Trophoblast cell (in vitro differentiated cells and primary cell): ENCODE measurements around the gene ZNF831.

ENCODE experiments used
- DNase-seq, 2 donors: peaks; one replicate each; pipeline ENCODE4 v3.0.0-alpha.2; 2016
- H2AFZ ChIP-seq: 2 replicates; pipeline ENCODE4 v1.6.1; 2013; ENCODE audit warnings: low read length, moderate library complexity, mild to moderate bottlenecking; ENCODE audit not compliant: insufficient read depth, poor library complexity
- H2AK5ac ChIP-seq: 2 replicates; pipeline ENCODE4 v1.6.1; 2013; ENCODE audit warnings: mild to moderate bottlenecking, low read length
- H2BK120ac ChIP-seq: 2 replicates; pipeline ENCODE4 v1.6.1; 2013; ENCODE audit warnings: low read length, mild to moderate bottlenecking, moderate library complexity; ENCODE audit not compliant: insufficient read depth, poor library complexity
- H2BK12ac ChIP-seq: 2 replicates; pipeline ENCODE4 v1.6.1; 2013; ENCODE audit warnings: mild to moderate bottlenecking, low read length, moderate library complexity
- H2BK5ac ChIP-seq: 2 replicates; pipeline ENCODE4 v1.6.1; 2013; ENCODE audit warnings: low read length, low read depth, moderate library complexity, mild to moderate bottlenecking; ENCODE audit not compliant: poor library complexity
- H3K14ac ChIP-seq: 2 replicates; pipeline ENCODE4 v1.6.1; 2013; ENCODE audit warnings: mild to moderate bottlenecking, low read length
- H3K18ac ChIP-seq: 2 replicates; pipeline ENCODE4 v1.6.1; 2013; ENCODE audit warnings: mild to moderate bottlenecking, low read length
- H3K23ac ChIP-seq: 2 replicates; pipeline ENCODE4 v1.6.1; 2013; ENCODE audit warnings: low read length
- H3K27ac ChIP-seq: 2 replicates; pipeline ENCODE4 v1.5.1; 2013; ENCODE audit warnings: low read depth, mild to moderate bottlenecking, inconsistent platforms, low read length, moderate library complexity
- H3K27me3 ChIP-seq: 2 replicates; pipeline ENCODE4 v1.6.1; 2013; ENCODE audit warnings: inconsistent platforms, mild to moderate bottlenecking, low read length, moderate library complexity; ENCODE audit not compliant: insufficient read depth
- H3K36me3 ChIP-seq, 2 experiments: 1 replicate in 1 of 2; 2 replicates in 1 of 2; pipeline ENCODE4 v1.6.1; 2013; ENCODE audit warnings: low read length in 2 of 2, mild to moderate bottlenecking in 2 of 2, moderate library complexity in 1 of 2; ENCODE audit not compliant: insufficient read depth in 2 of 2, control insufficient read depth in 1 of 2
- H3K4ac ChIP-seq: 2 replicates; pipeline ENCODE4 v1.6.1; 2013; ENCODE audit warnings: low read depth, mild to moderate bottlenecking, low read length, moderate library complexity
- H3K4me1 ChIP-seq, 2 experiments: 1 replicate in 1 of 2; 2 replicates in 1 of 2; pipeline ENCODE4 v1.6.1; 2013; ENCODE audit warnings: low read length in 2 of 2, mild to moderate bottlenecking in 2 of 2, moderate library complexity in 1 of 2; ENCODE audit not compliant: insufficient read depth in 2 of 2, control insufficient read depth in 1 of 2
- H3K4me2 ChIP-seq: 2 replicates; pipeline ENCODE4 v1.6.1; 2013; ENCODE audit warnings: inconsistent platforms, mild to moderate bottlenecking, low read length, moderate library complexity
- H3K4me3 ChIP-seq: 2 replicates; pipeline ENCODE4 v1.5.1; 2013; ENCODE audit warnings: mild to moderate bottlenecking, low read depth, low read length, inconsistent platforms
- H3K79me1 ChIP-seq: one replicate; pipeline ENCODE4 v1.6.1; 2013; ENCODE audit warnings: low read length
- H3K79me2 ChIP-seq: 2 replicates; pipeline ENCODE4 v1.6.1; 2013; ENCODE audit warnings: low read length, mild to moderate bottlenecking; ENCODE audit not compliant: control insufficient read depth, insufficient read depth, poor library complexity
- H3K9ac ChIP-seq: 2 replicates; pipeline ENCODE4 v1.6.1; 2013; ENCODE audit warnings: mild to moderate bottlenecking, low read length
- H3K9me3 ChIP-seq: 2 replicates; pipeline ENCODE4 v1.6.1; 2013; ENCODE audit warnings: low read depth, mild to moderate bottlenecking, control low read depth, inconsistent platforms, low read length; ENCODE audit not compliant: insufficient read depth
- H4K12ac ChIP-seq: 2 replicates; pipeline ENCODE4 v1.6.1; 2013; ENCODE audit warnings: low read depth, mild to moderate bottlenecking, low read length, moderate library complexity
- H4K8ac ChIP-seq: 2 replicates; pipeline ENCODE4 v1.6.1; 2013; ENCODE audit warnings: low read depth, mild to moderate bottlenecking, low read length, moderate library complexity
- H4K91ac ChIP-seq: one replicate; pipeline ENCODE4 v1.6.1; 2013; ENCODE audit warnings: low read depth, mild to moderate bottlenecking, low read length, moderate library complexity
- WGBS: extraction: QIAGEN DNeasy Blood & Tissue Kit; methylation state at CpG from one replicate; pipeline ENCODE4 v1.1.7; 2013; ENCODE audit warnings: missing lambda C conversion rate; ENCODE audit not compliant: insufficient read length, insufficient coverage; ENCODE audit errors: extremely low coverage; 5-methylcytosine and 5-hydroxymethylcytosine counted together

Gene ZNF831

DNA sequence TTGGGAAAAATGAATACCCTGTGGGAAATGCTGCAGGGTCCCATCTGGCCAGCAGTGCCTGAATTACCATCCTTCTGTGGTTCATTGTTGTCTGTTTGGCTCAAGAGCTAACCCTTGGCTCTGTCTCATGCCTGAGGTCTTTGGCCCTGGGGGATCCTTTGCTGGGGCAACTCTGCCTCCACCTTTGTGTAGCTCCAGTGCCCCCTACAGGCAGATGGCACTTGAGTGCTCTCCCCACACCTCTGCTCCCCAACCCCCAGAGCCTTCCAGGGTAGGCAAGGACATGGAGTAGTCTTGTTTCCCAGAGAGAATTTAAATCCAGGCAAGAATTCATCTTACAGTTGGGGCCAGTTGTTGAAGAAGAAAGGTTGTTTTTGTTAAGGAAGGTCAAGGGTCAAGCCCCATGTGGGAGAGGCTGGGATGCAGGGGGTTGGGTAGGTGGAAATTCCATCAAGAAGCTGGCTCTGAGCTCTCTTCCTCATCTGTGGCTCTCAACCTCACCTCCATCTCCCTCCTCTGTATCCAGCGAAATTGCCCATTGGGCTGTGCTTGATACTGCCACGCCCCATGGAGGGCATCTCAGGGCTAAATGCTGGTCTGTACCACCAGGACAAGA is 44.2 kb downstream of the ZNF831 start:
- no peaks in the 10 kb centered on the region for H3K36me3 ChIP-seq
- H3K4ac ChIP-seq: no peak overlapping the region
- no peak overlapping the region for H4K12ac ChIP-seq
- no peaks in the 10 kb centered on the region for H3K27me3 ChIP-seq
- WGBS: no CpG with 5 or more reads among the region's 2 CpGs
- no peak overlapping the region for H4K8ac ChIP-seq
- no peak overlapping the region for H2AFZ ChIP-seq
- no peak overlapping the region for H2BK12ac ChIP-seq
- no peak overlapping the region for H3K18ac ChIP-seq
- no peak overlapping the region for H3K27ac ChIP-seq
- no peaks in the 10 kb centered on the region for H3K79me1 ChIP-seq
- H4K91ac ChIP-seq: no peak overlapping the region
- no peak overlapping the region for H3K23ac ChIP-seq
- H2BK120ac ChIP-seq: no peak overlapping the region
- no peak overlapping the region for H3K14ac ChIP-seq
- no peak overlapping the region for H3K4me3 ChIP-seq
- H3K79me2 ChIP-seq: no peaks in the 10 kb centered on the region
- peak; percentile 26 to 73 for DNase-seq
- no peak overlapping the region for H3K4me2 ChIP-seq
- H3K4me1 ChIP-seq: no peaks in the 10 kb centered on the region
- H3K9ac ChIP-seq: no peak overlapping the region
- H2BK5ac ChIP-seq: no peak overlapping the region
- H3K9me3 ChIP-seq: peaks cover 2% of the 10 kb centered on the region
- H2AK5ac ChIP-seq: no peak overlapping the region

- no peak overlapping the region for H3K4me3 ChIP-seq
- no peak overlapping the region for H3K27ac ChIP-seq
- DNase-seq: no peak
- no peak overlapping the region for H2BK120ac ChIP-seq
- no peak overlapping the region for H4K91ac ChIP-seq
- no peak overlapping the region for H2AK5ac ChIP-seq
- no peak overlapping the region for H4K12ac ChIP-seq
- no peaks in the 10 kb centered on the region for H3K79me1 ChIP-seq
- no peak overlapping the region for H2BK12ac ChIP-seq
- H3K36me3 ChIP-seq: no peaks in the 10 kb centered on the region
- no CpG with 5 or more reads among the region's 11 CpGs for WGBS
- no peaks in the 10 kb centered on the region for H3K79me2 ChIP-seq
- H3K9me3 ChIP-seq: peaks cover 2% of the 10 kb centered on the region
- H3K4ac ChIP-seq: no peak overlapping the region
- H3K4me1 ChIP-seq: no peaks in the 10 kb centered on the region
- H4K8ac ChIP-seq: no peak overlapping the region
- H3K23ac ChIP-seq: no peak overlapping the region
- no peak overlapping the region for H3K14ac ChIP-seq
- H3K27me3 ChIP-seq: no peaks in the 10 kb centered on the region
- H3K9ac ChIP-seq: no peak overlapping the region
- H3K18ac ChIP-seq: no peak overlapping the region
- H3K4me2 ChIP-seq: no peak overlapping the region
- H2AFZ ChIP-seq: no peak overlapping the region
- H2BK5ac ChIP-seq: no peak overlapping the region
These were observed 46.6 kb downstream of the ZNF831 start for GRCh38 chr20:59210186-59210585.

DNA sequence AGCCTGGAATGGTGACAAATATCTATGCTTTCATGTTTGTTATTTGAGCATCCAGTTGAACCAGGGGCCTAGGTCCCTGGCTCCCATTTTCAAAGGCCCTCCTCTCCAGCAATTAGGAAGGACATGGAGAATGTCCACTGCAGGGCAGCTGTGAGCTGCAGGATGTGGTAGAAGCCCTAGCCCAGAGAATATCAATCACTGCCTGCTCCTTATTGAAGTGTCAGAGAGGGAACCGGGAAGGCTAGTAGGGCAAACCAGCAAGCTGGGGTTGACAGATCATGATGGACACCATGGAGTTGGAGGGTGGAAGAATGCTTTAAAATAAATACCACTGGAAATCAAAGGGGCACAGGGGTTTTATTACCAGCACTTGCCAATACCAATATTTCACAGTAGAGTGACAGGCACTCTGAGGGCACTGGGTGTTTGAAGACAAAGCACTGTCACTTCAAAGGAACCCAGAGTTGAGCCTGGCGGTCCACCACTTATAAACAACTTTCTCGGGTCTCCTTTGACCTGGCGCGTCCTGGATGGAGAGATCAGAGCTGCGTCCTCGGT is 47.7 kb downstream of the ZNF831 start:
- WGBS: no CpG with 5 or more reads among the region's 7 CpGs
- H2BK5ac ChIP-seq: no peak overlapping the region
- H3K79me1 ChIP-seq: no peaks in the 10 kb centered on the region
- H3K79me2 ChIP-seq: no peaks in the 10 kb centered on the region
- H3K27ac ChIP-seq: no peak overlapping the region
- H3K23ac ChIP-seq: no peak overlapping the region
- no peak overlapping the region for H3K9ac ChIP-seq
- H3K9me3 ChIP-seq: peaks cover 2% of the 10 kb centered on the region
- H4K8ac ChIP-seq: no peak overlapping the region
- H2BK120ac ChIP-seq: no peak overlapping the region
- no peak overlapping the region for H3K4ac ChIP-seq
- no peak overlapping the region for H2BK12ac ChIP-seq
- no peaks in the 10 kb centered on the region for H3K36me3 ChIP-seq
- peak overlapping the region; percentile 11 for H3K4me3 ChIP-seq
- no peaks in the 10 kb centered on the region for H3K27me3 ChIP-seq
- H4K91ac ChIP-seq: no peak overlapping the region
- DNase-seq: no peak
- no peak overlapping the region for H3K18ac ChIP-seq
- no peaks in the 10 kb centered on the region for H3K4me1 ChIP-seq
- no peak overlapping the region for H3K14ac ChIP-seq
- no peak overlapping the region for H4K12ac ChIP-seq
- no peak overlapping the region for H3K4me2 ChIP-seq
- H2AK5ac ChIP-seq: no peak overlapping the region
- H2AFZ ChIP-seq: no peak overlapping the region

- Histone ChIP-seq H3K4me2 (no peak overlapping the region), H2AFZ (no peak overlapping the region), H2BK12ac (no peak overlapping the region), H3K9ac (no peak overlapping the region), H3K79me2 (no peaks in the 10 kb centered on the region), H2AK5ac (no peak overlapping the region), H4K91ac (no peak overlapping the region), H3K27ac (no peak overlapping the region), H4K8ac (no peak overlapping the region), H3K18ac (no peak overlapping the region), H4K12ac (no peak overlapping the region), H3K4me3 (no peak overlapping the region), H3K14ac (no peak overlapping the region), H2BK5ac (no peak overlapping the region), H2BK120ac (no peak overlapping the region), H3K36me3 (no peaks in the 10 kb centered on the region), H3K4ac (no peak overlapping the region), H3K23ac (no peak overlapping the region), H3K9me3 (peaks cover 2% of the 10 kb centered on the region), H3K79me1 (no peaks in the 10 kb centered on the region), H3K4me1 (no peaks in the 10 kb centered on the region), H3K27me3 (no peaks in the 10 kb centered on the region)
- no CpG with 5 or more reads among the region's 4 CpGs for WGBS
- no peak for DNase-seq
These were observed 50.5 kb downstream of the ZNF831 start for GRCh38 chr20:59214073-59214472.
